ENCODE measurements around the gene PRRT2.

PRRT2 gene

GRCh38 chr16:29815793-29816693, 4.0 kb downstream of the PRRT2 start, which contains the start of gene PAGR1:
Gene PAGR1 (plus strand): TSS chr16:29816152. CDS start chr16:29816526, 374 bp downstream.
- TF ChIP-seq, protein P1, sequence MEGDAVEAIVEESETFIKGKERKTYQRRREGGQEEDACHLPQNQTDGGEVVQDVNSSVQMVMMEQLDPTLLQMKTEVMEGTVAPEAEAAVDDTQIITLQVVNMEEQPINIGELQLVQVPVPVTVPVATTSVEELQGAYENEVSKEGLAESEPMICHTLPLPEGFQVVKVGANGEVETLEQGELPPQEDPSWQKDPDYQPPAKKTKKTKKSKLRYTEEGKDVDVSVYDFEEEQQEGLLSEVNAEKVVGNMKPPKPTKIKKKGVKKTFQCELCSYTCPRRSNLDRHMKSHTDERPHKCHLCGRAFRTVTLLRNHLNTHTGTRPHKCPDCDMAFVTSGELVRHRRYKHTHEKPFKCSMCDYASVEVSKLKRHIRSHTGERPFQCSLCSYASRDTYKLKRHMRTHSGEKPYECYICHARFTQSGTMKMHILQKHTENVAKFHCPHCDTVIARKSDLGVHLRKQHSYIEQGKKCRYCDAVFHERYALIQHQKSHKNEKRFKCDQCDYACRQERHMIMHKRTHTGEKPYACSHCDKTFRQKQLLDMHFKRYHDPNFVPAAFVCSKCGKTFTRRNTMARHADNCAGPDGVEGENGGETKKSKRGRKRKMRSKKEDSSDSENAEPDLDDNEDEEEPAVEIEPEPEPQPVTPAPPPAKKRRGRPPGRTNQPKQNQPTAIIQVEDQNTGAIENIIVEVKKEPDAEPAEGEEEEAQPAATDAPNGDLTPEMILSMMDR (IDR thresholded peaks at IDR 0.05): peak; percentile 95
- no peak for TF ChIP-seq ZFX (IDR thresholded peaks at IDR 0.05; ENCODE audit: borderline replicate concordance)
- peak within 1 kb of the TSS; percentile 100 for H3K27ac ChIP-seq

GRCh38 chr16:29816694-29817441, 4.9 kb downstream of the PRRT2 start:
- peak overlapping the region; percentile 100 for H3K27ac ChIP-seq
- TF ChIP-seq, protein P1 (IDR thresholded peaks at IDR 0.05): no peak
- no peak for TF ChIP-seq ZFX (IDR thresholded peaks at IDR 0.05; ENCODE audit: borderline replicate concordance)

- TF ChIP-seq ZFX (IDR thresholded peaks at IDR 0.05; ENCODE audit: borderline replicate concordance): no peak
- TF ChIP-seq, protein P1 (IDR thresholded peaks at IDR 0.05): no peak
- H3K27ac ChIP-seq: peak overlapping the region; percentile 100
Observed at GRCh38 chr16:29818082-29818481, 6.1 kb downstream of the PRRT2 start.

GRCh38 chr16:29819506-29819905, 7.5 kb downstream of the PRRT2 start:
- peak overlapping the region; percentile 100 for H3K27ac ChIP-seq
- TF ChIP-seq, protein P1 (IDR thresholded peaks at IDR 0.05): peak; percentile 54
- no peak for TF ChIP-seq ZFX (IDR thresholded peaks at IDR 0.05; ENCODE audit: borderline replicate concordance)

GRCh38 chr16:29820271-29820701, 8.3 kb downstream of the PRRT2 start, which contains the start of gene MVP:
Gene MVP (plus strand): TSS chr16:29820462. CDS start chr16:29830550, 10,088 bp downstream.
- TF ChIP-seq, protein P1 (IDR thresholded peaks at IDR 0.05): no peak
- no peak for TF ChIP-seq ZFX (IDR thresholded peaks at IDR 0.05; ENCODE audit: borderline replicate concordance)
- H3K27ac ChIP-seq: peak within 1 kb of the TSS; percentile 100

- peak overlapping the region; percentile 100 for H3K27ac ChIP-seq
- TF ChIP-seq, protein P1 (IDR thresholded peaks at IDR 0.05): no peak
- TF ChIP-seq ZFX (IDR thresholded peaks at IDR 0.05; ENCODE audit: borderline replicate concordance): no peak
Observed at GRCh38 chr16:29820730-29821642, 9.0 kb downstream of the PRRT2 start.

Data from 22Rv1 (cell line).